ENCODE measurements around the gene UAP1L1. TPM values are rescaled to one million over a fixed set of nuclear protein-coding genes. Genes with fewer than 3 reads are reported as not detected.

UAP1L1 gene
- polyA plus RNA-seq, 3 donors, result 3.8 to 9.0 (median 6.0) TPM

DNA sequence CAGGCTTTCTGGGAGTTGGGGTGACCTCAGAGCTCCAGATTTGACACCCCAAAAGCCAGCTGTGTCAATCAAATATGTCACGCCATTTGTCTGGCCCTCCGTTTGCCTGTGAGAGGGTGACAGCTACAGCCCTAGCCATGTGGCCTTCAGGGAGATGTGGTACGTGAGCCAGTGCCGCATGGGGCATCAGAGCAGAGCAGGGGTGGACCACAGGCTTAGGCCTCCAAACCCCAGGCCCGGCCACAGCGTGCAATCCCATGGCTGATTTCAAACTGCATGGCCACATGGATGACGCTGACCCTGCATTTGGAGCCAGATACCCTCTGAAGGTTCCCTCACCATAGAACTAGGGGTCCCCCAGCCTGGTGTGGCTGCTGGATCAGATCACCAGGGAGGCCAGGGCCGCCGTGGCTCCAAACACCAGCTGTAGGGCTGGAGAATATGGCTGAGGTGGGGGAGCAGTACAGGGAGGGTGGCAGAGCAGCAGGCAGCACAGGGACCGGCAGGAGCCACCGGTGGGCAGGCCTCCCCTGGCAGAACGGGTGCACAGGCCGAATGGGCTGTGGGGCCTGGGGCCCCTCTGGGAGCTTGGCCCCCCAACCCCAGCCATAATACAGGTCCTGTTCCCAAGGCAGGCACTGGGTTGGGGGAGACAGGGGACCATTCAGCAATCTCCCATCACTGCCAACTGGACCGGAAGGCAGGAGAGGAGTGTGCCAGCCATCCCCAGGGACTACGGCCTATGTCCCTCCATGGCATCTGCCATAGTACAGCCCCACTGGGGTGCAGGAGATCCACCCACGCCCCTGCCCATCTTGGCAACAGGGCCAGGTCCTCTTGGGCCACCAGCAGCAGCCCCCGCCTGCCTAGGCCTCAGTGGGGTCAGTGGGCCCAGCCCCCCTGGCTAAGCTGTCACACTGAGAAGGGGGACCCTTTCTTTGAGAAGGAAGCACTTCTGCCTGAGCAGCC lies 8.5 kb upstream of the UAP1L1 start:
- WGBS, 3 donors, result 88 to 94% (median 90%) methylated on average over 17 of the region's 17 CpGs
- H3K27ac ChIP-seq (ENCODE audit: low read depth, low read length), result no peak overlapping the region

DNA sequence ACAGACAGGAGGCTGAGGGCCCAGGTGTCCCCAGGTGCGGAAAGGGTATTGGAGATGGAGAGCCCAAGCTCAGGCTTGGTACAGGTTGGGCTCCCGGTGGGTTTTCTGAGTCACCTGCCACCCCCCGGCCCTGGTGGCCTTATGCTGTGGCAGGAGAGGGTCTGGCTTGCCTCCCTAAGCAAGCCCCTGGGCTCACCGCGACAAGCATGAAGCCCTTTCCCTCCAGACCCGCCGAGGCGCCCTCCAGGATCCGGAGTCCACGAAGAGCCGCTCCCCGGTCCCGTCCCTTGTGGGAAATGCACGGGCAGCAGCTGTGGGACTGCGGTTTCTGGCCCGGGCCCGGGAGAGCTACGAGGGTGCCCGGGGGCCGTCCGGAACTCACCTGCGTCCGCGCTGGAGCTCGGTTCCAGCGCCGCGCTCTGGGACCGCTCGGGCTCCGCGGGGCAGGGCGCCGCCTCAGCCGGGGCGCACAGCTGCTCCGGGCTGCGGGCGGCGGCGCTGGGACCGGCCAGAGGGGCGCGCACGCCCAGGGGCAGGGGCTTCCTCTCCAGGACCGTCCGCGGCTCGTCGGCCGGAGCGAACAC lies 7.7 kb upstream of the UAP1L1 start:
- no peak overlapping the region for H3K27ac ChIP-seq (ENCODE audit: low read depth, low read length)

DNA sequence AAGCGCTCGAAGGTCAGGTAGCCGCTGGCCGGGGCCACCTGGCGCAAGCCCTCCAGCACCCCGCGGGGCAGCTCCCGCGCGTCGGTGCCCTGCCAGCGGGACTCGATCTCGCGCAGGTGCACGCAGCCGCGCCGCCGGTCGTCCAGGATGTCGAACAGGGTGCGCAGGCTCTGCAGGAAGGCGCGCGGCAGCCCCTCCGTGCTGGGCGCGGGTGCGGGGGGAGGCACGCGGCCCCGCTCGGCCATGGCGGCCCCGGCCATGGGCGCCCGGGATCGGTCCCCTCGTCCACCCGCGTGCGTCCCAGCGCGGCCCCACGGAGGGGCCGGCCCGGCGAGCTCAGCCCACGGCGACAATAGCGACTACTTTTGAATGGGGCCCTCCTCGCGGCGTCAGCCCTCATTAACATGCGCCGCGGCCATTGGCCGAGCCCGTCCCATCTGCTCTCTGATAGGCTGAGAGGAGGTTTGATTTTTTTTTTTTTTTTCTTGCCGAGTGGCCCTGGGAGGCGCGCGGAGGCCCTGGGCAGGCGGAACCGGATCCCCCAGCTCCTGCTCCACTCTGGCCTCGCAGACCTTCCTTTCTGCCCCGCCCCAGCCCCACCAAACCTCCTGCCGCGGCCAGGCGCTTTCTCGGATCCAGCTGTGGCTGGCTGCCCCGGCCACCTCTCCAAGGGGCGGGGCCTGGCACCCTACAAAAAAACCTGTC lies 7.0 kb upstream of the UAP1L1 start, which contains the start of gene SAPCD2:
Gene SAPCD2, minus strand, starts transcription at position 357 of the 705 bp plus-strand sequence. Its CDS starts 97 bp downstream, at position 260.
- H3K27ac ChIP-seq (ENCODE audit: low read depth, low read length), result no peak within 1 kb of the TSS
- WGBS, 3 donors, result 0 to 1% (median 1%) methylated on average over 62 to 74 of the region's 74 CpGs

More for the DNA sequence above, 7.7 kb upstream of the UAP1L1 start:
- 6 to 8% (median 7%) methylated on average over 36 to 52 of the region's 52 CpGs for WGBS, 3 donors

DNA sequence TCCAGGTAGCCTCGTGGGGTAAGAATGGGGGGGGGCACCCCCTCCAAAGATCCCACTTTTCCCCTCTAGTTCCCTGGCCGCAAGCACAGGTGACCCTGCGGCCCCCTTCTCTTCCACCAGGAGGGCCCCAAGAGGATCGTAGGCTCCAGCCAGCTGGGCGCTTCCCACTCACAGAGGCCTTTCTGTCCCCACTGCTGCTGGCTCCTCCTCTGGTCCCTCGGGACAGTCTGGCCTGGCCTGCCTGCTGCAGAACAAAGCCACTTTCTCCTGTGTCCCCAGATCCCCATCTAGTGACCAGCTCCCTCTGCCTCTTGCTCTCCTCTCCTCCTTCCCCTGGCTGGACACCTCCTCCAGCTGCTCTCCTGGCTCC lies 6.4 kb upstream of the UAP1L1 start:
- no peak overlapping the region for H3K27ac ChIP-seq (ENCODE audit: low read depth, low read length)
- 15 to 20% (median 18%) methylated on average over 6 of the region's 6 CpGs for WGBS, 3 donors

DNA sequence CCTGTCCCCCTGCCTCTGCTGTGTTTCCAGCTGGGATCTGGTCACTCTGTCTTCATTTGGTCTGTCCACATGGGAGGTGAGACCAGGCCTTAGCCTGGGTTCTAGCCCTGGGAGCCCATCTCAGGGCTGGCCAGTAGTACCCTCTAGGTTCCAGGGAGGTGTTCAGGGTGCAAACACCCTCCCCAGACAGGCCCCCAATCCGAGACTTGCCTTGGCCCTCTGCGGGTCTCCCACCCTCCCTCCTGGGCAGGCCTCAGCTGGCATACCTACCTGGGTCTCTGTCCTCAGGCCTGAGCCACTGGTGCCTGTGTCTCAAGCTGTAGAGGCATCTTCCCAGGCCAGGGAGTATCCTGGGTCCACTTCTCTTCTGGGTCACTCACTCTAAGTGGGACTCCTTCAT lies 6.0 kb upstream of the UAP1L1 start:
- no peak overlapping the region for H3K27ac ChIP-seq (ENCODE audit: low read depth, low read length)
- WGBS, 3 donors, result 71 to 90% (median 88%) methylated on average over 2 of the region's 2 CpGs

DNA sequence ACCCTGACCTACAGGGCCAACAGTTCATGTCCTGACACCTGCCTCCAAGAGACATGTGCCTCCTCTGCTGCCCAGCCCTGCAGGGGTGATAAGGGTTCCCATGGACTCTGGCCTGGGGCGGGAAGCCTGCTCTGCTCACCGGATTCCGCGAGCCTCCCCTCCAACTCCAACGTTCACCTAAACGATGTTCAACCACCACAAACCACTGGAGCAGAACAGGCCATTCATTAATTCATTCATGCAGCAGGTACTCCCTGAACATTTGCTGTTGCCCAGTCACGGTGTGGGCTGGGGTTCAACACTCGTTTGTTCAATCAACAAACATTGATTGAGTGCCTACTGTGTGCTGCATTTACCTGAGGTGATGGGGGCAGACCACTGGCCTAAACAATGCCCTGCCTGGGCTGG lies 3.3 kb upstream of the UAP1L1 start:
- 79 to 90% (median 86%) methylated on average over 8 of the region's 8 CpGs for WGBS, 3 donors
- no peak overlapping the region for H3K27ac ChIP-seq (ENCODE audit: low read depth, low read length)

DNA sequence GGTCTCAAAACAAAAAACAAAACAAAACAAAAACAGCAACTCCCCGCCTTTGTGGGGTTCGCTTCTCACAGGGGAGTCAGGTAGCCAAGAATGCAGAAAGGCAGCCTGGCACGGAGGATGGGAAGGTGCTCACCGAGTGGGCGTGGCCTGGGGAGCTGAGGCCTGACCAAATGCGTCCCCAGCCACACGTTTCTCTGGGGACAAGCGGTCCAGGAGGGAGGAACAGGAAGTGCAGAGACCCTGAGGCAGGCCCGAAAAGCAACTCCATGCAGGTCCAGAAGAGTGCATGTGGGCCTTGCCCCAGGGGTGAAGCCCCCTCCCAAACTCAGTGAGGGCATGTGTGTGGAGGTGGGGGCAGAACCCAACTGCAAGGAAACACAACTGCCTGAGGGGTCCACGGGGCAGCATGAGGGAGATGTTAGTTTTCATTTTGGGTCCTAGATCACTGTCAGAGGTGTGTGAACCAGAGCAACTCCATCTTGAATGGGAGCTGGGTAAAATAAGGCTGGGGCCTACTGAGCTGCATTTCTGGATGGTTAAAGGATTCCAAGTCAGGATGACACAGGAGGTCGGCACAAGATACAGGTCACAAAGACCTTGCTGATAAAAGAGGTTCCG lies 2.6 kb upstream of the UAP1L1 start:
- 84 to 88% (median 86%) methylated on average over 12 of the region's 12 CpGs for WGBS, 3 donors
- no peak overlapping the region for H3K27ac ChIP-seq (ENCODE audit: low read depth, low read length)

- WGBS, 3 donors, result 79 to 94% (median 84%) methylated on average over 12 of the region's 12 CpGs
- no peak overlapping the region for H3K27ac ChIP-seq (ENCODE audit: low read depth, low read length)
These were observed 2.0 kb upstream of the UAP1L1 start for GRCh38 chr9:137075275-137075775.

DNA sequence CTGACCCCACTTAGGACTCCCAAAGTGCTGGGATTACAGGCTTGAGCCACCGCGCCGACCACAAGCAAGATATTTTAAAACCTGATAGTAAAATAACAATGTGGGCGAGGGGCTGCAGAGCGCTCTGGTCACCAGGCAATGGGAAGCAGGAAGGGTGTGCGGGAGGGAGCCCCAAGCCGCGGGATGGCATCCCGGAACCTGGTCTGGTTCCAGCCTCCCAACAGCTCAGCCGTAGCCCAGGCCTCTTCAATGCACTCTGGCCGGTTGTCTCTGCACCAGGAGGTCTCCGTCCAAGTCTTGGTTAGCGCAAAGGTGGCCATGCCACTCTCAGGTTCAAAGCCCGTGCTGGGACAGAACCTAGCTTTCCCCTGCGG lies 694 bp upstream of the UAP1L1 start:
- no peak overlapping the region for H3K27ac ChIP-seq (ENCODE audit: low read depth, low read length)
- 64 to 76% (median 67%) methylated on average over 15 of the region's 15 CpGs for WGBS, 3 donors

DNA sequence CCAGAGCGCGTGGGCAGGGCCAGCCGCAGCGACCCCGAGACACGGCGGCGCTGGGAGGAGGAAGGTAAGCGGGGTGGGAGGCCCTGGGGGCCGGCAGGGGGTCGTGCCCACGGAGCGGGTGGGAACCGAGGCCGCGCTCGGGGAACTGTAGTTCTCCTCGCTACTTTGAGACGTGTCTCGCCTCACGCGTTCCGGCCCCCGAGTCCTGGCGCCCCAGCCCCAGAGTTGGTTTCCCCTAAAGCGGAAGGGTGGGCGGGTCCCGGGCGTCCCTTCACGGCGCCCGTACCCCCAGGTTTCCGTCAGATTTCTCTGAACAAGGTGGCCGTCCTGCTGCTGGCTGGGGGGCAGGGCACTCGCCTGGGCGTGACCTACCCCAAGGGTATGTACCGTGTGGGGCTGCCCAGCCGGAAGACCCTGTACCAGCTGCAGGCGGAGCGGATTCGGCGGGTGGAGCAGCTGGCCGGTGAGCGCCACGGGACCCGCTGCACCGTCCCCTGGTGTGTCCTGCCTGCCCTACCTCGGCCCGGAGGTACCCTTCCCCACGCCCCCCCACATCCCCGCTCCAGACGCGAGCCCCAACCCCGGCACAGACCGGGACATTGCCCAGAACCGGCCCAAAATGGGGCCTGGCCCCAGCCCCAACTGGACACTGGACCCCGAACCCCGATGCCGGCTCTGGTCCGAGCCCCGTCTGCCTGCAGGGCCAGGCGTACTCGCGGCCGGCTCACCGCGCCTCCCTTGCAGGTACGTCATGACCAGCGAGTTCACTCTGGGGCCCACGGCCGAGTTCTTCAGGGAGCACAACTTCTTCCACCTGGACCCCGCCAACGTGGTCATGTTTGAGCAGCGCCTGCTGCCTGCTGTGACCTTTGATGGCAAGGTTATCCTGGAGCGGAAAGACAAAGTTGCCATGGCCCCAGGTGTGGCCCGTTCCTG lies 709 bp downstream of the UAP1L1 start:
- no peak overlapping the region for H3K27ac ChIP-seq (ENCODE audit: low read depth, low read length)
- WGBS, 3 donors, result 17 to 20% (median 18%) methylated on average over 65 to 76 of the region's 76 CpGs

- 64 to 80% (median 70%) methylated on average over 50 to 51 of the region's 51 CpGs for WGBS, 3 donors
- H3K27ac ChIP-seq (ENCODE audit: low read depth, low read length), result no peak overlapping the region
These were observed 1.5 kb downstream of the UAP1L1 start for GRCh38 chr9:137078701-137079400.

DNA sequence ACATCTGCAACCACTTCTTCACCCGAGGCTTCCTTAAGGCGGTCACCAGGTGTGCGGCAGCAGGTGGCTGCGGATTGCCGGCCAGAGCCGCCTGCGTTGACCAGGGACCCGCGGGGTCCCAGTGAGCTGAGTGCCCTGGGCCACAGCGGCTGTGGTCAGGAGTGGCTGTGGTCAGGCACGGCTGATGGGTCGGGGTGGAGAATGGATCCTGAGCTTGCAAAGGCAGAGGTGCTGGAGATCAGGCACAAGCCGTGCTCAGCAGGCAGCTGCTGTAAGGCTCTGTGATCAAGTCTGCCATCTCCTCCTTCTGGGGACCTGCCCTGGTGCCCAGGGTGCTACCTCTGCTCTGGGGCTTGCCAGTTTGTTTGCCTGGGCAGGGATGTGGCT lies 2.1 kb downstream of the UAP1L1 start:
- H3K27ac ChIP-seq (ENCODE audit: low read depth, low read length), result no peak overlapping the region
- 86 to 95% (median 92%) methylated on average over 13 of the region's 13 CpGs for WGBS, 3 donors

GRCh38 chr9:137080260-137081122 lies 3.2 kb downstream of the UAP1L1 start:
- 93 to 95% (median 94%) methylated on average over 23 to 24 of the region's 24 CpGs for WGBS, 3 donors
- no peak overlapping the region for H3K27ac ChIP-seq (ENCODE audit: low read depth, low read length)

DNA sequence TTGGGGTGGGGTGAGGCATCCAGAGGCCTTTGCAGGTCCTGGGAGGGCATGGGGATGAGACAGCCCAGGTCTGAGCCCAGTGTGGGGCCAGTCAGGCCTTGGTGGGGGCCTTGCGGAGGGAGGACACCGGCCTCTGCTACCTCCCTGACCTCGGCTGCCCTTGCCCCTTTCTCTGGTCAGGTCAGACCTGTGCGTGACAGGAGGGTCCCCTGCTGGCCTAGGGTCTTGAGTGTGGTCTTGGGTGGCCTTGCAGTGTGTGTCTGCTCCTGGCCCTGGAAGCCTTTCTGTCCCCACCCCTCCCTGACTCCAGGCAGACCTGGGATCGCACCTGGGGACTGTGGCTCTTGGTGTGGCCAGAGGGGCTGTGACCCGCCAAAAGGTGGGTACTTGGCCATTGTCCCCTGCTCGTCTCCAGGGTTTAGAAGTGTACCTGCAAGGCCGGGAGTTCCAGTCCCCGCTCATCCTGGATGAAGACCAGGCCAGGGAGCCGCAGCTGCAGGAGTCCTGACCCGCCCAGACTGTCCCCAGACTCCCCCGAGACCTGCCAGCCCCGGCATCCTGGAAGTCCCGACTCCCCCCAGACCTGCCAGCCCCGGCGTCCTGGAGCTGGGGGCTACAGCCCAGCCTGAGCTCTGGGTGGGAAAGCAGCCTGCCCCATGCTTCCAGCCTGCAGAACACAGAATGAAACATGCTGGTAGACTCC lies 5.1 kb downstream of the UAP1L1 start:
- WGBS, 3 donors, result 90 to 94% (median 93%) methylated on average over 15 to 16 of the region's 16 CpGs
- H3K27ac ChIP-seq (ENCODE audit: low read depth, low read length), result no peak overlapping the region

DNA sequence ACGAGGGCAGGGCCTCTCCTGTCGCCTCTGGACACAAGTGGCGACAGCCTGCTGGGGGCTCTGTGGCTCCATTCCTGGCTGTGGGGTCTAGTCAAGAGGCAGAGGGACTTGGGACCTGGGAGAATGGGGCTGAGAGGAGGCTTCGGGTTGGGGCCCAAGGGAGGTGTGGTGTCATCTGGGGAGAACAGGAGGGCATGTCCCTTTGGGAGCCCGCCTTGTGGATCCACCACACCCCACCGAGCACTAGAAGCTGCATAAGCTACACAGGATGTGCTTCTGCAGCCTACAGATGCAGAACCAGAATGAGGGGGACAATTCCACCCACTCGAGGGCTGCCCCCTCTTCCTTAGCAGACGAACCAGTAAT lies 5.6 kb downstream of the UAP1L1 start:
- no peak overlapping the region for H3K27ac ChIP-seq (ENCODE audit: low read depth, low read length)
- WGBS, 3 donors, result 86 to 94% (median 91%) methylated on average over 8 of the region's 8 CpGs
